SK-N-SH (cell line): ENCODE results near the gene LPCAT1.

Experiments used
- EP300 ChIP-seq, 2 experiments: IDR thresholded peaks; 2 replicates each; pipeline versions ENCODE4 v1.4.0 to v1.6.1; 2012; ENCODE audit warnings: borderline replicate concordance in 1 of 2, low read depth in 1 of 2, low read length in 1 of 2
- POLR2AphosphoS5 ChIP-seq: IDR thresholded peaks from 2 replicates; pipeline ENCODE4 v1.6.1; 2012; ENCODE audit warnings: low read depth, low read length
- RFX5 ChIP-seq: IDR thresholded peaks from 2 replicates; pipeline ENCODE4 v1.6.1; 2012; ENCODE audit warnings: mild to moderate bottlenecking, improper control_type of control experiment, low read length
- TF ChIP-seq, protein P1 (sequence below): fragments of 200-600 bp; sonication (generic); IDR thresholded peaks from 2 replicates; pipeline ENCODE4 v1.6.1; 2017; ENCODE audit warnings: antibody characterized with exemption, mild to moderate bottlenecking, moderate library complexity

DNA sequence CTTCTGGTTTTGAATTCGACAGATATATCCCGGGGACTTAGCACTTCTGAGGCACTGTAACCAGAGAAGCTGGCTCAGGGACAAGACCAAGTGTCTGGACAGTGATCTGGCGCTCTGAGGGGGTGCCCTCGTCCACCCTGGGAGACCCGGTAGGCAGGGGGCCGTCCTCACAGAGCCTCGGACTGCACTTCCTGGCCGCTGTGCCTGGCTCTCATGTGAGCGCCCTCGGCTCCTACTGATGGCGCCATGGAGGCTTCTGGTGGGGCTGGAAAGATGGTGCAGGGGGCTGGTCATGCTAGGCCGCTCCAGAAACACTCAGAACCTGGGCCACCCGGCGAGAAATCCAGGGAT, 59.7 kb downstream of the LPCAT1 start:
- no peak for TF ChIP-seq RFX5
- no peak for TF ChIP-seq EP300 (IDR thresholded peaks at IDR 0.05; ENCODE audit: borderline replicate concordance in 1 of 2, low read depth in 1 of 2, low read length in 1 of 2)
- no peak for TF ChIP-seq POLR2AphosphoS5
- TF ChIP-seq, protein P1, sequence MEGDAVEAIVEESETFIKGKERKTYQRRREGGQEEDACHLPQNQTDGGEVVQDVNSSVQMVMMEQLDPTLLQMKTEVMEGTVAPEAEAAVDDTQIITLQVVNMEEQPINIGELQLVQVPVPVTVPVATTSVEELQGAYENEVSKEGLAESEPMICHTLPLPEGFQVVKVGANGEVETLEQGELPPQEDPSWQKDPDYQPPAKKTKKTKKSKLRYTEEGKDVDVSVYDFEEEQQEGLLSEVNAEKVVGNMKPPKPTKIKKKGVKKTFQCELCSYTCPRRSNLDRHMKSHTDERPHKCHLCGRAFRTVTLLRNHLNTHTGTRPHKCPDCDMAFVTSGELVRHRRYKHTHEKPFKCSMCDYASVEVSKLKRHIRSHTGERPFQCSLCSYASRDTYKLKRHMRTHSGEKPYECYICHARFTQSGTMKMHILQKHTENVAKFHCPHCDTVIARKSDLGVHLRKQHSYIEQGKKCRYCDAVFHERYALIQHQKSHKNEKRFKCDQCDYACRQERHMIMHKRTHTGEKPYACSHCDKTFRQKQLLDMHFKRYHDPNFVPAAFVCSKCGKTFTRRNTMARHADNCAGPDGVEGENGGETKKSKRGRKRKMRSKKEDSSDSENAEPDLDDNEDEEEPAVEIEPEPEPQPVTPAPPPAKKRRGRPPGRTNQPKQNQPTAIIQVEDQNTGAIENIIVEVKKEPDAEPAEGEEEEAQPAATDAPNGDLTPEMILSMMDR: no peak
